IMR-90 (cell line): Measurements from ENCODE around the gene APC2. TPM values are rescaled to one million over a fixed set of nuclear protein-coding genes. Genes with fewer than 3 reads are reported as not detected.

Experiments used
- ATAC-seq: fragments of 200-7000 bp; cut with Tn5 transposase; 2 replicates; pipeline ENCODE4 v1.9.1; 2020; ENCODE audit warnings: low read depth, mild to moderate bottlenecking, moderate library complexity
- BruUV-seq: library from RNA; stranded (reverse); fragments of 400-500 nt; replicated peaks from 2 replicates; lab custom pipeline; 2021; lab: Mats Ljungman, UMichigan
- CTCF ChIA-PET: fragments of 300-600 bp; formaldehyde crosslinking; extraction: SDS; loops from one replicate; lab custom pipeline; 2021; ENCODE audit warnings: antibody characterized with exemption; lab: Yijun Ruan, JAX
- POLR2A ChIA-PET: fragments of 300-600 bp; sonication (Branson Sonifier 250); formaldehyde crosslinking; loops from one replicate; lab custom pipeline; 2022; ENCODE audit warnings: antibody characterized with exemption; ENCODE audit not compliant: unreplicated experiment; lab: Charles Lee
- DNase-seq: peaks from one replicate; pipeline ENCODE4 v3.0.0; 2013
- H2AFZ ChIP-seq: replicated peaks from 2 replicates; pipeline ENCODE3; 2013; ENCODE audit warnings: low read length, mild to moderate bottlenecking; ENCODE audit not compliant: poor library complexity
- H2AK5ac ChIP-seq: 2 replicates; pipeline ENCODE4 v1.6.1; 2013; ENCODE audit warnings: low read depth, low read length, inconsistent platforms
- H2AK9ac ChIP-seq: replicated peaks from 2 replicates; pipeline ENCODE3; 2013; ENCODE audit warnings: mild to moderate bottlenecking, low read depth, low read length, moderate library complexity; ENCODE audit not compliant: poor library complexity
- H2BK120ac ChIP-seq: 2 replicates; pipeline ENCODE4 v1.6.1; 2013; ENCODE audit warnings: low read depth, low read length, inconsistent platforms
- H2BK15ac ChIP-seq: 3 replicates; pipeline ENCODE4 v1.6.1; 2013; ENCODE audit warnings: low read depth, low read length, inconsistent platforms
- H2BK20ac ChIP-seq: 2 replicates; pipeline ENCODE4 v1.6.1; 2013; ENCODE audit warnings: low read depth, mild to moderate bottlenecking, inconsistent platforms, low read length, moderate library complexity
- H2BK5ac ChIP-seq: 2 replicates; pipeline ENCODE4 v1.6.1; 2013; ENCODE audit warnings: mild to moderate bottlenecking, low read depth, low read length, inconsistent platforms; ENCODE audit not compliant: poor library complexity, severe bottlenecking
- H3K14ac ChIP-seq: replicated peaks from 2 replicates; pipeline ENCODE4 v1.6.1; 2013; ENCODE audit warnings: low read depth, low read length, inconsistent platforms
- H3K18ac ChIP-seq: 2 replicates; pipeline ENCODE4 v1.6.1; 2013; ENCODE audit warnings: low read depth, low read length, control low read depth
- H3K23ac ChIP-seq: 2 replicates; pipeline ENCODE4 v1.6.1; 2013; ENCODE audit warnings: low read depth, low read length, inconsistent platforms
- H3K27ac ChIP-seq: 2 replicates; pipeline ENCODE4 v1.5.1; 2013; ENCODE audit warnings: mild to moderate bottlenecking, control low read depth, low read length; ENCODE audit not compliant: insufficient read depth
- H3K27me3 ChIP-seq: 2 replicates; pipeline ENCODE4 v1.6.1; 2013; ENCODE audit warnings: low read length; ENCODE audit not compliant: control insufficient read depth, insufficient read depth
- H3K36me3 ChIP-seq: 2 replicates; pipeline ENCODE4 v1.6.1; 2013; ENCODE audit warnings: low read length, mixed read lengths; ENCODE audit not compliant: control insufficient read depth, insufficient read depth
- H3K4ac ChIP-seq: 2 replicates; pipeline ENCODE4 v1.6.1; 2013; ENCODE audit warnings: low read depth, low read length, inconsistent platforms
- H3K4me1 ChIP-seq: 2 replicates; pipeline ENCODE4 v1.6.1; 2013; ENCODE audit warnings: low read length, mixed read lengths; ENCODE audit not compliant: control insufficient read depth, insufficient read depth
- H3K4me2 ChIP-seq: 2 replicates; pipeline ENCODE4 v1.6.1; 2013; ENCODE audit warnings: low read depth, mild to moderate bottlenecking, control low read depth, low read length, moderate library complexity
- H3K4me3 ChIP-seq: 2 replicates; pipeline ENCODE4 v1.5.1; 2013; ENCODE audit warnings: low read depth, mild to moderate bottlenecking, control low read depth, low read length, moderate library complexity; ENCODE audit not compliant: insufficient read depth
- H3K56ac ChIP-seq: 2 replicates; pipeline ENCODE4 v1.6.1; 2013; ENCODE audit warnings: low read length, inconsistent platforms; ENCODE audit not compliant: insufficient read depth; ENCODE audit errors: extremely low read depth
- H3K79me1 ChIP-seq, 2 experiments: 2 replicates each; pipeline ENCODE4 v1.6.1; 2013; ENCODE audit warnings: low read length in 2 of 2, inconsistent platforms in 1 of 2, low read depth in 1 of 2
- H3K9ac ChIP-seq: 2 replicates; pipeline ENCODE4 v1.6.1; 2013; ENCODE audit warnings: low read depth, low read length, control low read depth
- H3K9me1 ChIP-seq: 2 replicates; pipeline ENCODE4 v1.6.1; 2013; ENCODE audit warnings: low read length, inconsistent platforms; ENCODE audit not compliant: insufficient read depth
- H3K9me3 ChIP-seq: 2 replicates; pipeline ENCODE4 v1.6.1; 2013; ENCODE audit warnings: low read length; ENCODE audit not compliant: control insufficient read depth, insufficient read depth
- H4K20me1 ChIP-seq: 2 replicates; pipeline ENCODE4 v1.6.1; 2013; ENCODE audit warnings: low read length, inconsistent platforms; ENCODE audit not compliant: insufficient read depth
- H4K5ac ChIP-seq: 2 replicates; pipeline ENCODE4 v1.6.1; 2013; ENCODE audit warnings: mild to moderate bottlenecking, low read depth, low read length, control low read depth
- H4K8ac ChIP-seq, 2 experiments: 2 replicates each; pipeline ENCODE4 v1.6.1; 2013; ENCODE audit warnings: low read depth in 2 of 2, low read length in 2 of 2, control low read depth in 1 of 2, inconsistent platforms in 1 of 2
- H4K91ac ChIP-seq: 2 replicates; pipeline ENCODE4 v1.6.1; 2013; ENCODE audit warnings: low read depth, low read length, inconsistent platforms; ENCODE audit not compliant: insufficient read depth
- BHLHE40 ChIP-seq: fragments of 150-350 bp; IDR thresholded peaks from 2 replicates; pipeline ENCODE4 v1.6.1; 2016; ENCODE audit warnings: mild to moderate bottlenecking, low read depth, low read length
- CEBPB ChIP-seq: IDR thresholded peaks from 2 replicates; pipeline ENCODE4 v1.6.1; 2012; ENCODE audit warnings: low read depth, low read length, improper control_type of control experiment
- CHD1 ChIP-seq: IDR thresholded peaks from 2 replicates; pipeline ENCODE4 v1.6.1; 2012; ENCODE audit warnings: low read depth, low read length, improper control_type of control experiment
- CTCF ChIP-seq: conservative IDR thresholded peaks from 2 replicates; pipeline ENCODE4 v1.5.1; 2012; ENCODE audit warnings: mild to moderate bottlenecking, low read depth, low read length, improper control_type of control experiment
- ELK1 ChIP-seq: fragments of 150-350 bp; IDR thresholded peaks from 2 replicates; pipeline ENCODE4 v1.6.1; 2016; ENCODE audit warnings: low read depth, mild to moderate bottlenecking, low read length, moderate library complexity, borderline replicate concordance
- FOS ChIP-seq: fragments of 150-350 bp; IDR thresholded peaks from 2 replicates; pipeline ENCODE4 v1.6.1; 2016; ENCODE audit warnings: low read depth, low read length
- MAFK ChIP-seq: IDR thresholded peaks from 2 replicates; pipeline ENCODE4 v1.6.1; 2012; ENCODE audit warnings: low read depth, low read length, improper control_type of control experiment
- MAZ ChIP-seq: IDR thresholded peaks from 2 replicates; pipeline ENCODE4 v1.6.1; 2012; ENCODE audit warnings: low read depth, mild to moderate bottlenecking, low read length, improper control_type of control experiment, moderate library complexity, borderline replicate concordance
- MXI1 ChIP-seq: IDR thresholded peaks from 2 replicates; pipeline ENCODE4 v1.6.1; 2012; ENCODE audit warnings: low read depth, mild to moderate bottlenecking, low read length, moderate library complexity, borderline replicate concordance
- NFE2L2 ChIP-seq: fragments of 150-350 bp; IDR thresholded peaks from 2 replicates; pipeline ENCODE4 v1.6.1; 2016; ENCODE audit warnings: low read depth, mild to moderate bottlenecking, low read length
- POLR2A ChIP-seq: IDR thresholded peaks from 2 replicates; pipeline ENCODE4 v1.6.1; 2012; ENCODE audit warnings: mild to moderate bottlenecking, low read depth, low read length
- RAD21 ChIP-seq: IDR thresholded peaks from 2 replicates; pipeline ENCODE4 v1.6.1; 2012; ENCODE audit warnings: low read length, improper control_type of control experiment
- RCOR1 ChIP-seq: IDR thresholded peaks from 2 replicates; pipeline ENCODE4 v1.6.1; 2012; ENCODE audit warnings: mild to moderate bottlenecking, low read length, improper control_type of control experiment; ENCODE audit not compliant: insufficient replicate concordance
- RFX5 ChIP-seq: IDR thresholded peaks from 2 replicates; pipeline ENCODE4 v1.8.0; 2012; ENCODE audit warnings: low read depth, mild to moderate bottlenecking, low read length, moderate library complexity
- SMC3 ChIP-seq: fragments of 150-350 bp; IDR thresholded peaks from 2 replicates; pipeline ENCODE4 v1.6.1; 2016; ENCODE audit warnings: low read depth, mild to moderate bottlenecking, antibody characterized with exemption, low read length, moderate library complexity
- USF2 ChIP-seq: fragments of 150-350 bp; IDR thresholded peaks from 2 replicates; pipeline ENCODE4 v1.6.1; 2017; ENCODE audit warnings: mild to moderate bottlenecking, antibody characterized with exemption, low read length, low read depth
- WGBS, 2 experiments: methylation state at CpG; one replicate each; pipeline versions ENCODE4 v1.1.5 to v1.1.7; 2013; ENCODE audit warnings: missing lambda C conversion rate in 2 of 2; ENCODE audit not compliant: insufficient read length in 1 of 2; ENCODE audit errors: extremely low coverage in 2 of 2; 5-methylcytosine and 5-hydroxymethylcytosine counted together
- dilution Hi-C: fragments of 300-500 bp; cut with HindIII; formaldehyde crosslinking; loops from one replicate; pipeline ENCODE4 v1.14.3; 2018; ENCODE audit warnings: low sequenced_read_pairs; ENCODE audit not compliant: unreplicated experiment
- in situ Hi-C: fragments of 300-500 bp; cut with MboI; formaldehyde crosslinking; loops from 3 replicates; pipeline ENCODE4 v1.14.3; 2019; ENCODE audit warnings: low sequenced_read_pairs, inconsistent platforms, mixed read lengths
- intact Hi-C: fragments of 100-400 bp; cut with micrococcal nuclease; formaldehyde crosslinking; loops from 2 replicates; pipeline ENCODE4 v1.10.0; 2022
- polyA plus RNA-seq, 3 experiments: library from polyadenylated mRNA; depleted of rRNA; stranded (reverse); fragments of >200 nt; gene quantifications; 2 replicates each; pipeline ENCODE4 v1.2.3, GENCODE V29; 2012; ENCODE audit warnings: low replicate concordance in 1 of 3
- total RNA-seq: library from RNA; depleted of rRNA; stranded (reverse); fragments of >200 nt; gene quantifications from 2 replicates; pipeline ENCODE4 v1.2.3, GENCODE V29; 2012

The APC2 gene
- total and polyA plus RNA-seq, 2 of the 4 experiments (the other 2 are of a cell fraction) = 0.36 to 0.41 TPM

DNA sequence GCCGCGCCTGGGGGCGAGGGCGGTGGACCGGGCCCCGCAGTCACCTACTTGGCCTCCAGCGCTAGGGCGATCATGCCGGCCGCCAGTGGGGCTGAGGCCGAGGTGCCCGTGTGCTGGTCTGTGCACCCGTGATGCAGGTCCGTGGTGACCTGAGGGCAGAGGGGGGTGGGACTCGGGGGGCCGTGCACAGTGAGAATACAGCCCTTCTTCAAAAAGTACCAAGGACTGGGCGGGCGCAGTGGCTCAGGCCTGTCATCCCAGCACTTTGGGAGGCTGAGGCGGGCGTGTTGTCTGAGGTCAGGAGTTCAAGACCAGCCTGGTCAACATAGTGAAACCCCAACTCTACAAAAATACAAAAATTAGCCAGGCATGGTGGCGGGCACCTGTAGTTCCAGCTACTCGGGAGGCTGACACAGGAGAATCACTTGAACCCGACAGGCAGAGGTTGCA, 34.1 kb downstream of the APC2 start:
- no peak overlapping the region for H3K56ac ChIP-seq
- ChIA-PET CTCF (no interaction called here), POLR2A (no interaction called here)
- H3K23ac ChIP-seq = no peak overlapping the region
- H3K18ac ChIP-seq = no peak overlapping the region
- H3K4me3 ChIP-seq = no peak overlapping the region
- no peak overlapping the region for H4K91ac ChIP-seq
- H3K27ac ChIP-seq = no peak overlapping the region
- no peak overlapping the region for H2BK120ac ChIP-seq
- dilution Hi-C loops = no loop called here
- no peak overlapping the region for H3K14ac ChIP-seq
- DNase-seq = no peak
- H2AK5ac ChIP-seq = no peak overlapping the region
- no peaks in the 10 kb centered on the region for H3K4me1 ChIP-seq
- H2AK9ac ChIP-seq = no peak overlapping the region
- no peak overlapping the region for H4K8ac ChIP-seq
- no peaks in the 10 kb centered on the region for H3K79me1 ChIP-seq
- H3K36me3 ChIP-seq = no peaks in the 10 kb centered on the region
- no peak for ATAC-seq
- H2BK5ac ChIP-seq = no peak overlapping the region
- BruUV-seq = no TSS peak
- H3K4ac ChIP-seq = no peak overlapping the region
- no peaks in the 10 kb centered on the region for H4K20me1 ChIP-seq
- no peaks in the 10 kb centered on the region for H3K9me3 ChIP-seq
- H3K9ac ChIP-seq = no peak overlapping the region
- in situ Hi-C loops = no loop called here
- H4K5ac ChIP-seq = no peak overlapping the region
- no peak overlapping the region for H2BK20ac ChIP-seq
- TF ChIP-seq FOS = no peak
- no peak for TF ChIP-seq CHD1
- TF ChIP-seq NFE2L2 = no peak
- no peak for TF ChIP-seq POLR2A
- no peak for TF ChIP-seq RFX5
- TF ChIP-seq USF2 = no peak
- TF ChIP-seq MXI1 = no peak
- no peak for TF ChIP-seq SMC3
- TF ChIP-seq RAD21 = no peak
- TF ChIP-seq BHLHE40 = no peak
- no peak for TF ChIP-seq MAZ
- no peak for TF ChIP-seq CTCF
- TF ChIP-seq CEBPB = no peak
- no peak for TF ChIP-seq MAFK
- TF ChIP-seq ELK1 = no peak
- TF ChIP-seq RCOR1 = no peak
- no peak overlapping the region for H2BK15ac ChIP-seq
- H2AFZ ChIP-seq = no peak overlapping the region
- WGBS, 2 experiments = 90% methylated on average over 13 of the region's 23 CpGs; no CpG with 5 or more reads in 1 of the 2 experiments
- H3K4me2 ChIP-seq = no peak overlapping the region
- H3K27me3 ChIP-seq = no peaks in the 10 kb centered on the region
- H3K9me1 ChIP-seq = no peaks in the 10 kb centered on the region
- intact Hi-C loops = no loop called here
